Peyer's patch (tissue), 4 donors: ENCODE data around the gene NHLRC4. TPM values are rescaled to one million over a fixed set of nuclear protein-coding genes. Genes with fewer than 3 reads are reported as not detected.
A peak's percentile ranks its signal among the peaks of the same experiment; 100 is the strongest.

Source experiments
- DNase-seq, 3 donors: peaks; one replicate each; pipeline ENCODE4 v3.0.0-alpha.2; 2017 to 2019
- H3K27ac ChIP-seq, 4 donors: fragments of 200-600 bp; sonication (generic); one replicate each; pipeline ENCODE4 v1.5.1; 2016 to 2019
- H3K27me3 ChIP-seq, 2 donors: fragments of 200-600 bp; sonication (generic); one replicate each; pipeline ENCODE4 v1.5.1; 2019
- H3K36me3 ChIP-seq, 3 donors: fragments of 200-600 bp; sonication (generic); one replicate each; pipeline ENCODE4 v1.5.1; 2016 to 2019
- H3K4me1 ChIP-seq, 4 donors: fragments of 200-600 bp; sonication (generic); one replicate each; pipeline ENCODE4 v1.5.1; 2016 to 2019
- H3K4me3 ChIP-seq, 4 donors: fragments of 200-600 bp; sonication (generic); 1 replicate in 3 of 4; 2 replicates in 1 of 4; pipeline ENCODE4 v1.5.1; 2016 to 2019; ENCODE audit warnings: mild to moderate bottlenecking in 1 of 4
- H3K9me3 ChIP-seq, 4 donors: fragments of 200-600 bp; sonication (generic); one replicate each; pipeline ENCODE4 v1.5.1; 2016 to 2019; ENCODE audit warnings: mild to moderate bottlenecking in 1 of 4
- CTCF ChIP-seq, 6 experiments: fragments of 450-650 bp in 4 of 6; fragments of 200-600 bp in 2 of 6; sonication (generic) in 1 of 6; IDR thresholded peaks; one replicate each; pipeline ENCODE4 v1.5.1; 2017 to 2019; ENCODE audit warnings: antibody characterized with exemption in 6 of 6, mild to moderate bottlenecking in 3 of 6, moderate library complexity in 1 of 6
- POLR2A ChIP-seq, 2 donors: fragments of 450-650 bp; IDR thresholded peaks; one replicate each; pipeline ENCODE4 v1.5.1; 2017; ENCODE audit warnings: antibody characterized with exemption in 2 of 2, mild to moderate bottlenecking in 2 of 2, moderate library complexity in 2 of 2
- total RNA-seq, 4 donors: library from RNA; depleted of rRNA; stranded (reverse); fragments of >200 nt; gene quantifications; one replicate each; pipeline ENCODE4 v1.1.0, GENCODE V29; 2016

Gene NHLRC4
- 10 to 100 TPM in 1 of 4 donors, 1 to 10 TPM in 3; 1.2 to 17.3 (median 1.5) TPM for total RNA-seq

DNA sequence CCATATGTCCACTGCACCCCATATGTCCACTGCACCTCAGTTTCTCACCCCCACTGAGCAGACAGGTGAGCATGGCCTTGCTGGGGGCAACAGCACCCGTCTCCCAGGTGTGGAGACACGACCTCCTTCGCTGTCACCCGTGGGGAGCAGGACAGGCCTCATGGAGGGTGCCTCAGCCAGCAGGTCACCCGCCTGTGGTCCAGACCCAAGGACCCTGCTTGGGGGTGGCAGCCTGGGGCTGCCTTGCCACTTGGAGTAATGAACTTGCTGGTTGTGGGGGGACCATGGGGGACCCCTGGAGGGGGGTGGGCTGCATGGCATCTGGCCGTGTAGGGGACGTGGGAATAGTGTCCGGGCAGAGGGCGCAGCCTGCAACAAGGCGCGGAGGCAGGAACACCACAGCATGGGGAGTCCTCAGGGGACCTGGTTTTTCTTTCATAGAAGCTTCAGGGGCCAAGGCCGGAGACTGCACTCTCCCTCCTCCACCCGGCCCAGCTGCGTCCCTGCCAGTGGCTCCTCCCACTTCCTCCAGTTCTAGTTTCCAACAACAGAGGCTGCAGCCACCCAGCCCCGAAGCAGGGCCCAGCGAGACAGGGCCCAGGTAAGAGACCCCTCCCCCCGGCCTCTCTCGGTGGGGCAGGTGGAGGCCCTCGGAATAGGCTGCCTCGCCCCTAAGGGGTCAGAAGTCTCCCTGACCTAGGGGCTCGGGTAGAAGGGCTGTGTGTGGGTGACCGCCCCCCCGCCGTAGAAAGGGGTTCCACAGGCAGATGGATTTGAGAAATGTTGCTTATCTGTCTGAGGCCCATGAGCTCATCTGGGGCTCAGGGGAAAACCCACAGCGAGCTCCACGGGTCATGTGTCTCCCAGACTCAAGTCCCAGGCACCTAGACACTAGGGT lies at the start of gene NHLRC4:
TSS of gene NHLRC4 (plus strand) at position 531 of the 898 bp plus-strand sequence. CDS start 1,043 bp downstream, outside the sequence.
- Histone ChIP-seq H3K36me3 (no peaks in the 10 kb centered on the region), H3K27ac (peak within 1 kb of the TSS; percentile 34 to 65 (median 48)), H3K4me1 (peaks cover 7 to 49% (median 28%) of the 10 kb centered on the region in 4 donors), H3K9me3 (no peaks in the 10 kb centered on the region), H3K4me3 (peak within 1 kb of the TSS in 3 of 4 donors; percentile 25 to 48 (median 39)), H3K27me3 (peaks cover 0 to 4% of the 10 kb centered on the region in 2 donors)
- peak; percentile 74 to 90 (median 85) for DNase-seq
- TF ChIP-seq POLR2A (IDR thresholded peaks at IDR 0.05) (no peak), CTCF (IDR thresholded peaks at IDR 0.05) (no peak)

DNA sequence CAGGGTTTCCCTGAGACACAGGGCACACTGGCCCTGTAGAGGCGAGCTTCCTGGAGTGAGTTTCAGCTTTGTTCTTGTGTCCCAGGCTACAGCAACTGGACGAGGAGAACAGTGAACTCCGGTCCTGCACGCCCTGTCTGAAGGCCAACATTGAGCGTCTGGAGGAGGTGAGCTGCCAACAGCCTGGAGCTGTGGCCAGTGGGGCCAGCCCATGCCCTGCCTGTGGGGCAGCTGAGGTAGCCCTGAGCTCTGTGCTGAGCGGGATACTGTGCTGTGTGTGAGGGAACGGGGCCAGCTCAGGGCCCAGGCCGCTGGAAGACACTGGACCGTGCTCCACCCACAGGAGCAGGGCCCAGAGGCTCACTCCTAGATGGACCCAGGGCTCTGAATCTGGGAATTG lies 47.9 kb upstream of the NHLRC4 start:
- no peak overlapping the region for H3K4me3 ChIP-seq

GRCh38 chr16:519425-519824 lies 47.4 kb upstream of the NHLRC4 start:
- DNase-seq: no peak
- no peaks in the 10 kb centered on the region for H3K9me3 ChIP-seq
- no peak overlapping the region for H3K4me3 ChIP-seq
- no peaks in the 10 kb centered on the region for H3K27me3 ChIP-seq
- no peak overlapping the region for H3K27ac ChIP-seq
- peaks cover 0 to 15% (median 0%) of the 10 kb centered on the region in 4 donors for H3K4me1 ChIP-seq
- no peak for TF ChIP-seq CTCF (IDR thresholded peaks at IDR 0.05)
- TF ChIP-seq POLR2A (IDR thresholded peaks at IDR 0.05): no peak
- H3K36me3 ChIP-seq: peaks cover 0 to 57% (median 4%) of the 10 kb centered on the region in 3 donors

More for the DNA sequence above, 47.9 kb upstream of the NHLRC4 start:
- Histone ChIP-seq H3K27ac (no peak overlapping the region), H3K9me3 (no peaks in the 10 kb centered on the region), H3K4me1 (peaks cover 0 to 9% (median 0%) of the 10 kb centered on the region in 4 donors), H3K27me3 (no peaks in the 10 kb centered on the region), H3K36me3 (peaks cover 0 to 57% (median 4%) of the 10 kb centered on the region in 3 donors)
- no peak for DNase-seq
- TF ChIP-seq CTCF (IDR thresholded peaks at IDR 0.05) (no peak), POLR2A (IDR thresholded peaks at IDR 0.05) (no peak)

DNA sequence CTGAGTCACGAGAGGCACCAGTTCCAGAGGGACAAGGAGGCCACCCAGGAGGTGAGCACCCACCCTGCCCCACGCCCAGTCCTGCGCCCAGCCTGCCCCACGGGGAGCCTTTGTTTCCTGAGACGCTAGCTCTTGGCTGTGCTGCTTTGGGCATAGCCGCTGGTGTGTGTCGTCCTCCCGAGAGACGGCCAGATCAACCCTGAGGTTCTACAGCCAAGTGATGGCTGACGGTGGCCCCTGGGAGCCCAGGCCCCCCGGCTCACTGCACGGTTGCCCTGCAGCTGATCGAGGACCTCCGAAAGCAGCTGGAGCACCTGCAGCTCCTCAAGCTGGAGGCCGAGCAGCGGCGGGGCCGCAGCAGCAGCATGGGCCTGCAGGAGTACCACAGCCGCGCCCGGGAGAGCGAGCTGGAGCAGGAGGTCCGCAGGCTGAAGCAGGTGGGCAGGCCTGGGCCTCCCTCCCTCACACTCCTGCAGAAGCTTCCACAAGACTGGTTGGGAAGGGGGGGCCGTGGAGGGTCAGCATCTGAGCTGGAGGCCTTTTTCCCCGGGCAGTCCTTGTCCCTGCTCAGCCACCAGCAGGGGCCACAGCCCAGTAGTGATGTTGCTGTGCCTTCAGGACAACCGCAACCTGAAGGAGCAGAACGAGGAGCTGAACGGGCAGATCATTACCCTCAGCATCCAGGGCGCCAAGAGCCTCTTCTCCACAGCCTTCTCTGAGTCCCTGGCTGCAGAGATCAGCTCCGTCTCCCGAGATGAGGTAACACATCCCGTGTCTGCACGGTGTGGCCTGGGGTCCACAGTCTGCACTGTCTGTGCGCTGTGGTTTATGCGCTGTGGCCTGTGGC lies 46.7 kb upstream of the NHLRC4 start:
- Histone ChIP-seq H3K9me3 (no peaks in the 10 kb centered on the region), H3K27ac (no peak overlapping the region), H3K36me3 (peaks cover 0 to 56% (median 4%) of the 10 kb centered on the region in 3 donors), H3K4me3 (no peak overlapping the region), H3K4me1 (peaks cover 0 to 21% (median 0%) of the 10 kb centered on the region in 4 donors), H3K27me3 (no peaks in the 10 kb centered on the region)
- TF ChIP-seq CTCF (IDR thresholded peaks at IDR 0.05) (no peak), POLR2A (IDR thresholded peaks at IDR 0.05) (no peak)
- no peak for DNase-seq

GRCh38 chr16:520847-521246 lies 46.0 kb upstream of the NHLRC4 start:
- H3K9me3 ChIP-seq: no peaks in the 10 kb centered on the region
- peaks cover 0 to 48% (median 4%) of the 10 kb centered on the region in 3 donors for H3K36me3 ChIP-seq
- peaks cover 0 to 29% (median 2%) of the 10 kb centered on the region in 4 donors for H3K4me1 ChIP-seq
- DNase-seq: no peak
- H3K4me3 ChIP-seq: no peak overlapping the region
- TF ChIP-seq CTCF (IDR thresholded peaks at IDR 0.05) (no peak), POLR2A (IDR thresholded peaks at IDR 0.05) (no peak)
- no peak overlapping the region for H3K27ac ChIP-seq
- no peaks in the 10 kb centered on the region for H3K27me3 ChIP-seq
